Ascending aorta (tissue), 2 donors: ENCODE data around the gene CD44. TPM values are rescaled to one million over a fixed set of nuclear protein-coding genes. Genes with fewer than 3 reads are reported as not detected.

Experiments
- DNase-seq, 2 donors: peaks; one replicate each; pipeline ENCODE4 v3.0.0-alpha.2; 2019; ENCODE audit warnings: low spot score in 2 of 2
- H3K27ac ChIP-seq, 2 donors: fragments of 200-600 bp; sonication (generic); one replicate each; pipeline ENCODE4 v1.5.1; 2016 to 2017; ENCODE audit warnings: mild to moderate bottlenecking in 1 of 2
- H3K27me3 ChIP-seq: fragments of 200-600 bp; sonication (generic); one replicate; pipeline ENCODE4 v1.5.1; 2017
- H3K36me3 ChIP-seq, 2 donors: fragments of 200-600 bp; sonication (generic); one replicate each; pipeline ENCODE4 v1.5.1; 2016
- H3K4me1 ChIP-seq, 2 donors: fragments of 200-600 bp; sonication (generic); one replicate each; pipeline ENCODE4 v1.5.1; 2016 to 2017; ENCODE audit warnings: mild to moderate bottlenecking in 1 of 2
- H3K4me3 ChIP-seq, 2 donors: fragments of 200-600 bp; sonication (generic); one replicate each; pipeline ENCODE4 v1.5.1; 2016 to 2017; ENCODE audit warnings: mild to moderate bottlenecking in 1 of 2
- H3K9me3 ChIP-seq, 2 donors: fragments of 200-600 bp; sonication (generic); one replicate each; pipeline ENCODE4 v1.5.1; 2016
- CTCF ChIP-seq, 3 experiments: fragments of 200-600 bp in 2 of 3; fragments of 450-650 bp in 1 of 3; sonication (generic) in 2 of 3; IDR thresholded peaks; one replicate each; pipeline ENCODE4 v1.5.1; 2016 to 2019; ENCODE audit warnings: antibody characterized with exemption in 3 of 3, mild to moderate bottlenecking in 1 of 3, moderate library complexity in 1 of 3
- intact Hi-C: fragments of 100-400 bp; cut with DNase I; formaldehyde crosslinking; loops from one replicate; pipeline ENCODE4 v1.15.1; 2023
- total RNA-seq: library from RNA; depleted of rRNA; stranded (reverse); fragments of >200 nt; gene quantifications from one replicate; pipeline ENCODE4 v1.1.0, GENCODE V29; 2016

The CD44 gene
- total RNA-seq, 1 donor from 2014 or later = 188 TPM

- no peak for TF ChIP-seq CTCF (IDR thresholded peaks at IDR 0.05)
- no peaks in the 10 kb centered on the region for H3K27me3 ChIP-seq
- peaks cover 55 to 69% of the 10 kb centered on the region in 2 donors for H3K36me3 ChIP-seq
- no peak for DNase-seq
- H3K4me3 ChIP-seq = no peak overlapping the region
- intact Hi-C loops = no loop called here
- no peaks in the 10 kb centered on the region for H3K9me3 ChIP-seq
- peak overlapping the region; percentile 18 to 29 for H3K27ac ChIP-seq
- no peaks in the 10 kb centered on the region for H3K4me1 ChIP-seq
These were observed 89.4 kb downstream of the CD44 start for GRCh38 chr11:35228328-35228725.

GRCh38 chr11:35230388-35230787 is 91.4 kb downstream of the CD44 start:
- intact Hi-C loops = no loop called here

GRCh38 chr11:35231076-35231860 is 92.3 kb downstream of the CD44 start:
- no peak overlapping the region for H3K27ac ChIP-seq
- no peaks in the 10 kb centered on the region for H3K4me1 ChIP-seq
- TF ChIP-seq CTCF (IDR thresholded peaks at IDR 0.05) = no peak
- no peaks in the 10 kb centered on the region for H3K9me3 ChIP-seq
- H3K27me3 ChIP-seq = no peaks in the 10 kb centered on the region
- H3K36me3 ChIP-seq = peaks cover 38 to 42% of the 10 kb centered on the region in 2 donors
- DNase-seq = no peak
- H3K4me3 ChIP-seq = no peak overlapping the region
- intact Hi-C loops = no loop called here

More at GRCh38 chr11:35230388-35230787, 91.4 kb downstream of the CD44 start:
- no peak for DNase-seq
- no peaks in the 10 kb centered on the region for H3K4me1 ChIP-seq
- no peak overlapping the region for H3K27ac ChIP-seq
- H3K9me3 ChIP-seq = no peaks in the 10 kb centered on the region
- H3K27me3 ChIP-seq = no peaks in the 10 kb centered on the region
- TF ChIP-seq CTCF (IDR thresholded peaks at IDR 0.05) = no peak
- H3K36me3 ChIP-seq = peaks cover 44 to 50% of the 10 kb centered on the region in 2 donors
- H3K4me3 ChIP-seq = no peak overlapping the region

- Histone ChIP-seq H3K27me3 (no peaks in the 10 kb centered on the region), H3K27ac (peak overlapping the region; percentile 4 to 34), H3K4me1 (no peaks in the 10 kb centered on the region), H3K9me3 (no peaks in the 10 kb centered on the region), H3K4me3 (no peak overlapping the region), H3K36me3 (peaks cover 30 to 33% of the 10 kb centered on the region in 2 donors)
- no peak for DNase-seq
- intact Hi-C loops = no loop called here
- no peak for TF ChIP-seq CTCF (IDR thresholded peaks at IDR 0.05)
These were observed 93.9 kb downstream of the CD44 start for GRCh38 chr11:35232891-35233330.

- H3K4me1 ChIP-seq = no peaks in the 10 kb centered on the region
- H3K27me3 ChIP-seq = no peaks in the 10 kb centered on the region
- H3K9me3 ChIP-seq = no peaks in the 10 kb centered on the region
- H3K4me3 ChIP-seq = no peak overlapping the region
- no peak for TF ChIP-seq CTCF (IDR thresholded peaks at IDR 0.05)
- intact Hi-C loops = no loop called here
- DNase-seq = no peak
- peak overlapping the region; percentile 4 to 34 for H3K27ac ChIP-seq
- H3K36me3 ChIP-seq = peaks cover 29 to 30% of the 10 kb centered on the region in 2 donors
These were observed 94.5 kb downstream of the CD44 start for GRCh38 chr11:35233518-35233917.
